ENCODE data around the gene SORT1.
A peak's percentile ranks its signal among the peaks of the same experiment; 100 is the strongest.
"Not testable (repeated sequence)": the region's sequence is repeated elsewhere in the genome, so short reads cannot be mapped to it uniquely, and the experiment has no call there.

SORT1 gene

GRCh38 chr1:109397581-109398342 is at the start of gene SORT1:
TSS of gene SORT1 (minus strand) at chr1:109397918. CDS start at chr1:109397892, 26 bp downstream.
- DNase-seq (ENCODE audit: low read depth) = peak; percentile 92

GRCh38 chr1:109445949-109446695 is 48.4 kb upstream of the SORT1 start:
- DNase-seq (ENCODE audit: low read depth) = not testable (repeated sequence)

- DNase-seq (ENCODE audit: low read depth) = no peak
Observed at GRCh38 chr1:109444346-109444745, 46.6 kb upstream of the SORT1 start.

GRCh38 chr1:109443476-109443875 is 45.8 kb upstream of the SORT1 start:
- DNase-seq (ENCODE audit: low read depth) = no peak

- no peak for DNase-seq (ENCODE audit: low read depth)
Observed at GRCh38 chr1:109441069-109441468, 43.4 kb upstream of the SORT1 start.

GRCh38 chr1:109438798-109439297 is 41.1 kb upstream of the SORT1 start:
- DNase-seq (ENCODE audit: low read depth) = peak; percentile 93

GRCh38 chr1:109434484-109434883 is 36.8 kb upstream of the SORT1 start:
- DNase-seq (ENCODE audit: low read depth) = no peak

- DNase-seq (ENCODE audit: low read depth) = no peak
Observed at GRCh38 chr1:109433322-109433721, 35.6 kb upstream of the SORT1 start.

- DNase-seq (ENCODE audit: low read depth) = no peak
Observed at GRCh38 chr1:109432336-109432735, 34.6 kb upstream of the SORT1 start.

- peak; percentile 24 for DNase-seq (ENCODE audit: low read depth)
Observed at GRCh38 chr1:109427171-109427467, 29.4 kb upstream of the SORT1 start.

GRCh38 chr1:109426281-109427170 is 28.8 kb upstream of the SORT1 start, which contains the start of gene PSMA5:
TSS of gene PSMA5 (minus strand) at chr1:109426448. CDS start at chr1:109426330, 118 bp downstream.
- peak; percentile 100 for DNase-seq (ENCODE audit: low read depth)

GRCh38 chr1:109425391-109426280 is 27.9 kb upstream of the SORT1 start:
- peak; percentile 86 for DNase-seq (ENCODE audit: low read depth)

GRCh38 chr1:109423498-109423897 is 25.8 kb upstream of the SORT1 start:
- DNase-seq (ENCODE audit: low read depth) = no peak

GRCh38 chr1:109412551-109412950 is 14.8 kb upstream of the SORT1 start:
- peak; percentile 10 for DNase-seq (ENCODE audit: low read depth)

GRCh38 chr1:109404838-109405237 is 7.1 kb upstream of the SORT1 start:
- no peak for DNase-seq (ENCODE audit: low read depth)

GRCh38 chr1:109402025-109402424 is 4.3 kb upstream of the SORT1 start:
- no peak for DNase-seq (ENCODE audit: low read depth)

- no peak for DNase-seq (ENCODE audit: low read depth)
Observed at GRCh38 chr1:109400035-109400655, 2.4 kb upstream of the SORT1 start.

- peak; percentile 75 for DNase-seq (ENCODE audit: low read depth)
Observed at GRCh38 chr1:109399326-109399957, 1.7 kb upstream of the SORT1 start.

GRCh38 chr1:109398343-109399225 is 866 bp upstream of the SORT1 start:
- DNase-seq (ENCODE audit: low read depth) = no peak
